ENCODE results near the gene REXO5.

Gene REXO5

DNA sequence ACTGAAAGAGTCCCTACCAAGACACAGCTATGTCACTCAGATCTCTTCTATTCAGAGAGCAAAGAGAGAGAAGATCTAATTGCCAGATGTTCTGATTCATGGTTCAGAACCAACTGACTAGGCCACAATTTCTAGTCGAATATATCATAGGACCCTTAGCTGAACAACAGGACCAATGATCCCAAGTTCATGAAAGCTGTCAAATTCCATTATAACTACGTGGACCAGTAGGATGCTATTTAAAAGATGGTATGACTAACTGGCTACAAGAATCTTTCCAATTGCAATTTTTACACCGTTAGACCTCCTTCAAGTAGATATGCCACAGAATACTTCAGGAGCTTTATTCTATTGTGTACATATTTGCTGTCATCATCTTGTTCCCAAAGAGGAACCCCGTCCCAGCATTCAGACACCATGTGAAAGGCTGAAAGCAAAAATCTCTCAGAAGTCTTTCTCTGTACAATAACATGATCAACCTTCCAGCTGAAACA, 67.8 kb downstream of the REXO5 start:
- H3K4me3 ChIP-seq (ENCODE audit: low read depth, low read length): no peak overlapping the region
- no peaks in the 10 kb centered on the region for H3K27me3 ChIP-seq (ENCODE audit: control insufficient read depth, insufficient read depth, low read length)
- no peak overlapping the region for H3K4me2 ChIP-seq (ENCODE audit: low read length)
- H3K79me2 ChIP-seq: peaks cover 26% of the 10 kb centered on the region
- no peak overlapping the region for H3K27ac ChIP-seq
- H3K36me3 ChIP-seq (ENCODE audit: control insufficient read depth, insufficient read depth, low read length): no peaks in the 10 kb centered on the region
- H3K9me3 ChIP-seq (ENCODE audit: control insufficient read depth, low read length): no peaks in the 10 kb centered on the region
- H3K9ac ChIP-seq: no peak overlapping the region
- H2AFZ ChIP-seq: no peak overlapping the region
- TF ChIP-seq CTCF (IDR thresholded peaks at IDR 0.05): no peak
- H3K4me1 ChIP-seq: peaks cover 40% of the 10 kb centered on the region

DNA sequence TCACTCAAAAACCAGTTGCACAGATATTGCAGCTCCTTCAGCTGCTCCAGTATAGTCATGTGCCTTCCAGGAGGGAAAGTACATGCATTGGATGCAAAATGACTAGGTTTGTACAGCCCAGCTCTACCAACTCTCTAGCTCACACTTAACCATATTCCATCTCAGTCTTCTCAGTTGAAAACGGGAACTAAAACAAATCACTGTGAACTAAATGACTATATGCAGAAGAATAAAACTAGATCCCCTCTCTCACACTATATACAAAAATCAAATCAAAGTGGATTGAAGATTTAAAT, 69.0 kb downstream of the REXO5 start:
- no peak for TF ChIP-seq CTCF (IDR thresholded peaks at IDR 0.05)
- Histone ChIP-seq H3K27ac (no peak overlapping the region), H3K79me2 (peaks cover 26% of the 10 kb centered on the region), H3K27me3 (ENCODE audit: control insufficient read depth, insufficient read depth, low read length) (no peaks in the 10 kb centered on the region), H3K4me3 (ENCODE audit: low read depth, low read length) (no peak overlapping the region), H3K4me2 (ENCODE audit: low read length) (no peak overlapping the region), H3K9me3 (ENCODE audit: control insufficient read depth, low read length) (no peaks in the 10 kb centered on the region), H3K36me3 (ENCODE audit: control insufficient read depth, insufficient read depth, low read length) (no peaks in the 10 kb centered on the region), H2AFZ (no peak overlapping the region), H3K4me1 (peaks cover 40% of the 10 kb centered on the region), H3K9ac (no peak overlapping the region)

GRCh38 chr16:20878682-20879147, 72.4 kb downstream of the REXO5 start:
- Histone ChIP-seq H3K9me3 (ENCODE audit: control insufficient read depth, low read length) (no peaks in the 10 kb centered on the region), H3K79me2 (peaks cover 22% of the 10 kb centered on the region), H3K4me1 (peaks cover 19% of the 10 kb centered on the region), H3K9ac (no peak overlapping the region), H3K36me3 (ENCODE audit: control insufficient read depth, insufficient read depth, low read length) (no peaks in the 10 kb centered on the region), H3K4me2 (ENCODE audit: low read length) (no peak overlapping the region), H2AFZ (no peak overlapping the region), H3K4me3 (ENCODE audit: low read depth, low read length) (no peak overlapping the region), H3K27me3 (ENCODE audit: control insufficient read depth, insufficient read depth, low read length) (no peaks in the 10 kb centered on the region), H3K27ac (no peak overlapping the region)
- no peak for TF ChIP-seq CTCF (IDR thresholded peaks at IDR 0.05)

GRCh38 chr16:20879175-20880040, 73.1 kb downstream of the REXO5 start:
- Histone ChIP-seq H3K36me3 (ENCODE audit: control insufficient read depth, insufficient read depth, low read length) (no peaks in the 10 kb centered on the region), H3K27me3 (ENCODE audit: control insufficient read depth, insufficient read depth, low read length) (no peaks in the 10 kb centered on the region), H3K4me2 (ENCODE audit: low read length) (no peak overlapping the region), H3K27ac (no peak overlapping the region), H3K9me3 (ENCODE audit: control insufficient read depth, low read length) (no peaks in the 10 kb centered on the region), H2AFZ (no peak overlapping the region), H3K4me3 (ENCODE audit: low read depth, low read length) (no peak overlapping the region), H3K4me1 (peaks cover 14% of the 10 kb centered on the region), H3K9ac (no peak overlapping the region), H3K79me2 (peaks cover 23% of the 10 kb centered on the region)
- TF ChIP-seq CTCF (IDR thresholded peaks at IDR 0.05): no peak
